Neutrophil (primary cell): ENCODE data around the gene SSX2IP.

Experiments
- H3K27ac ChIP-seq: fragments of 200-600 bp; sonication (generic); 2 replicates; pipeline ENCODE4 v1.5.1; 2016; ENCODE audit warnings: mild to moderate bottlenecking, moderate library complexity
- H3K27me3 ChIP-seq: fragments of 200-600 bp; sonication (generic); 2 replicates; pipeline ENCODE4 v1.6.0; 2016; ENCODE audit warnings: mild to moderate bottlenecking
- H3K36me3 ChIP-seq: fragments of 200-600 bp; sonication (generic); 2 replicates; pipeline ENCODE4 v1.5.1; 2017
- H3K4me1 ChIP-seq, 2 experiments: fragments of 200-600 bp in 1 of 2; sonication (generic) in 1 of 2; 1 replicate in 1 of 2; 2 replicates in 1 of 2; pipeline versions ENCODE4 v1.5.1 to v1.6.1; 2013 to 2016; ENCODE audit warnings: low read depth in 1 of 2, low read length in 1 of 2, mild to moderate bottlenecking in 1 of 2, moderate library complexity in 1 of 2; ENCODE audit not compliant: control insufficient read depth in 1 of 2, insufficient read depth in 1 of 2
- H3K4me3 ChIP-seq, 2 experiments: fragments of 200-600 bp in 1 of 2; sonication (generic) in 1 of 2; 1 replicate in 1 of 2; 2 replicates in 1 of 2; pipeline ENCODE4 v1.5.1; 2013 to 2016; ENCODE audit warnings: low read depth in 1 of 2, low read length in 1 of 2, mild to moderate bottlenecking in 1 of 2, moderate library complexity in 1 of 2
- H3K9me3 ChIP-seq: fragments of 200-600 bp; sonication (generic); 2 replicates; pipeline ENCODE4 v1.5.1; 2016
- TF ChIP-seq, protein P1 (sequence below): fragments of 200-600 bp; sonication (generic); IDR thresholded peaks from 2 replicates; pipeline ENCODE4 v1.5.1; 2016; ENCODE audit warnings: antibody characterized with exemption

SSX2IP gene, protein sequence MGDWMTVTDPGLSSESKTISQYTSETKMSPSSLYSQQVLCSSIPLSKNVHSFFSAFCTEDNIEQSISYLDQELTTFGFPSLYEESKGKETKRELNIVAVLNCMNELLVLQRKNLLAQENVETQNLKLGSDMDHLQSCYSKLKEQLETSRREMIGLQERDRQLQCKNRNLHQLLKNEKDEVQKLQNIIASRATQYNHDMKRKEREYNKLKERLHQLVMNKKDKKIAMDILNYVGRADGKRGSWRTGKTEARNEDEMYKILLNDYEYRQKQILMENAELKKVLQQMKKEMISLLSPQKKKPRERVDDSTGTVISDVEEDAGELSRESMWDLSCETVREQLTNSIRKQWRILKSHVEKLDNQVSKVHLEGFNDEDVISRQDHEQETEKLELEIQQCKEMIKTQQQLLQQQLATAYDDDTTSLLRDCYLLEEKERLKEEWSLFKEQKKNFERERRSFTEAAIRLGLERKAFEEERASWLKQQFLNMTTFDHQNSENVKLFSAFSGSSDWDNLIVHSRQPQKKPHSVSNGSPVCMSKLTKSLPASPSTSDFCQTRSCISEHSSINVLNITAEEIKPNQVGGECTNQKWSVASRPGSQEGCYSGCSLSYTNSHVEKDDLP

DNA sequence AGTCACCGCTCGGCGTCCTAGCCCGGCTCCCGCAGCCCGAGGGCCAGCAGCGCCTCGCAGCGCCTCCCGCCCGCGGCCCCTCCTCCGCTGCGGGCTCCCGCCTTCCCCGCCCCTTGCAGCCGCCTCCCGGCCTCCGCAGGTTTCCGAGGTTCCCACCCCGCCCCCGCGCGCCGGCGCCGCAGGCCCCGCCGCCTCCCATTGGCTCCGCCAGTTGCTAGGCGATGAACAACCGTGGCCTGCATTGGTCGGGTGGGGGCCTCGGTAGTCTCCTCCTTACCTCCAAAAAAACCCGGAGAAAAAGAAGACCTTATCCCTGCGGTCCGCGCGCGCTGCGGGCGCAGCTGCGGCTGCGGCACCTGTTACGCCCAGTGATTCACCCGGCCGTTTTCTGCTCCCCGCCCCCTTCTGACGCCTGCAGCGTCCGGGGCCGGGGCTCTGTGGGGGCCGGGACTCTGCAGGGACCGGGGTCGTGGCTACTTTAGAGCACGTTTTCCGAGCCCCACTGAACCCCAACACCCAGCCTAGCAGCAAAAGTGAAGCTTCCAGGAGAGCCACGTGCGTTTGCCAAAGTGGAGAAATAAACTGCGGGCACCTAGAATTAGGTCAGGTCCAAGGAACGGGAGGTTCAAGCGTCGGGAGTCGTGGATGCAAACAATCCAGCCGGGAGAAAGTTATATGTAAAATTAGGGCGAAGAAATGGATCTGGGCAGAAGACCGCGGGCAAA, at the start of gene SSX2IP:
Gene SSX2IP, minus strand, starts transcription at position 65 of the 725 bp plus-strand sequence. CDS start 19,242 bp downstream, outside the sequence.
- H3K27ac ChIP-seq, result peak within 1 kb of the TSS; percentile 69
- peaks cover 41 to 56% of the 10 kb centered on the region in 2 experiments for H3K4me1 ChIP-seq
- H3K27me3 ChIP-seq, result no peaks in the 10 kb centered on the region
- H3K4me3 ChIP-seq, result peak within 1 kb of the TSS; percentile 53 to 74
- no peaks in the 10 kb centered on the region for H3K9me3 ChIP-seq
- TF ChIP-seq, protein P1, sequence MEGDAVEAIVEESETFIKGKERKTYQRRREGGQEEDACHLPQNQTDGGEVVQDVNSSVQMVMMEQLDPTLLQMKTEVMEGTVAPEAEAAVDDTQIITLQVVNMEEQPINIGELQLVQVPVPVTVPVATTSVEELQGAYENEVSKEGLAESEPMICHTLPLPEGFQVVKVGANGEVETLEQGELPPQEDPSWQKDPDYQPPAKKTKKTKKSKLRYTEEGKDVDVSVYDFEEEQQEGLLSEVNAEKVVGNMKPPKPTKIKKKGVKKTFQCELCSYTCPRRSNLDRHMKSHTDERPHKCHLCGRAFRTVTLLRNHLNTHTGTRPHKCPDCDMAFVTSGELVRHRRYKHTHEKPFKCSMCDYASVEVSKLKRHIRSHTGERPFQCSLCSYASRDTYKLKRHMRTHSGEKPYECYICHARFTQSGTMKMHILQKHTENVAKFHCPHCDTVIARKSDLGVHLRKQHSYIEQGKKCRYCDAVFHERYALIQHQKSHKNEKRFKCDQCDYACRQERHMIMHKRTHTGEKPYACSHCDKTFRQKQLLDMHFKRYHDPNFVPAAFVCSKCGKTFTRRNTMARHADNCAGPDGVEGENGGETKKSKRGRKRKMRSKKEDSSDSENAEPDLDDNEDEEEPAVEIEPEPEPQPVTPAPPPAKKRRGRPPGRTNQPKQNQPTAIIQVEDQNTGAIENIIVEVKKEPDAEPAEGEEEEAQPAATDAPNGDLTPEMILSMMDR, result no peak
- H3K36me3 ChIP-seq, result no peaks in the 10 kb centered on the region

DNA sequence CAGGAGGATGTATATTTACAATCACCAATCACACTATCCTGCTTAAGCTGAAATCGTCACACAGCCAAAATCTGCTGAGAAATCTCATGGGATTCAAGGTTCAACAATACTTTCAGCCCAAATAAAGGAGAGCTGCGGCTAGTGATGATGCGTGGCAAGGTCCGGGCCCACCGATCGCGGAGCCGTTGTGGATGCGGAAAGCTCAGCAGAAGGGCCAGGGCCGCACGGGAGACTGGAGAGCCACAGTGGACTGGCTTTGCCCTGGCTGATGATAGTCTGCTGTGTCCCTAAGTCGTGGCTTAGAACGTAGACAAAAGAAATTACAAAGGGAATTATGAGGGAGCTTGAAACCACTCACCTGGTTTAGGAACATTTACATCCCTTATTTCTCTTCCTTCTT, 48.0 kb upstream of the SSX2IP start:
- H3K27ac ChIP-seq, result no peak overlapping the region
- TF ChIP-seq, protein P1, result no peak
- H3K36me3 ChIP-seq, result no peaks in the 10 kb centered on the region
- no peaks in the 10 kb centered on the region for H3K4me1 ChIP-seq
- no peak overlapping the region for H3K4me3 ChIP-seq
- H3K27me3 ChIP-seq, result no peaks in the 10 kb centered on the region
- no peaks in the 10 kb centered on the region for H3K9me3 ChIP-seq

DNA sequence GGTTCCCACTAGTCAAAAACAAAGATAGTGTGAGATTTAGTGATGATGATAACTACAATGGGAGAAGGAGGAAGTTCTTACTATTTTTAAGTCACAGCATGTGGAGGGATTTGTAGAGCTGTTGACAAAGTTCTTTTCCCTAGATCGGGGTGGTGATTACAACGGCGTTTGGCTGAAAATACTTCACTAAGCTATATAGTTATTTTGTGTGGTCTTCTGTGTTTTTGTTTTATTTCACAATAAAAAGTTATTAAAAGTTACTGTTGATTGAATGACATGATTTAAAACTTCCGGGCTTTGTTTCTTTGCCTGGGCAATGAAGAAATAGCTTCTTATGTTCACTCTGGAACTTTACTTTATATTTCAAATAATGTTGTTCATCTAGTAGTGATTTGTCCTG, 47.3 kb upstream of the SSX2IP start:
- H3K9me3 ChIP-seq, result no peaks in the 10 kb centered on the region
- no peak overlapping the region for H3K4me3 ChIP-seq
- no peak overlapping the region for H3K27ac ChIP-seq
- H3K27me3 ChIP-seq, result no peaks in the 10 kb centered on the region
- TF ChIP-seq, protein P1, result no peak
- H3K36me3 ChIP-seq, result no peaks in the 10 kb centered on the region
- H3K4me1 ChIP-seq, result no peaks in the 10 kb centered on the region

DNA sequence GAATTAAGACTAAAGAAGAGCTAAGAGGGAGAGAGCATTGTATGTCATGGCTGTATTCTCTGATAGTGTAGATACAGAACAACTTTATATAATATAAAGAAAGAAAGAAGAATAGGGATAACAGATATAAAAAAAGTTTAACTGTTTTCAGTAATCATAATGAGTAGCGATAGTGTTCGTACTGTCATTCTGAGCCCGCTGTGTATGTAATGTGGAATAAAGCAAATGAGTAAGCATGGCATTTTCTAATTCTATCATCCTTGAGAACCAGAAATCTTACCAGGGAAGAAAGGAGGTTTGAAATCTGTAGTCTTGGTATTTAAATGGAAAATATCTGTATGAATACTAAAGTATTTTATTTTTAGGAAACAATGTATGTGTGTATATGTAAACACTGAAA, 46.7 kb upstream of the SSX2IP start:
- TF ChIP-seq, protein P1, result no peak
- Histone ChIP-seq H3K4me3 (no peak overlapping the region), H3K27me3 (no peaks in the 10 kb centered on the region), H3K4me1 (no peaks in the 10 kb centered on the region), H3K27ac (no peak overlapping the region), H3K36me3 (no peaks in the 10 kb centered on the region), H3K9me3 (no peaks in the 10 kb centered on the region)

DNA sequence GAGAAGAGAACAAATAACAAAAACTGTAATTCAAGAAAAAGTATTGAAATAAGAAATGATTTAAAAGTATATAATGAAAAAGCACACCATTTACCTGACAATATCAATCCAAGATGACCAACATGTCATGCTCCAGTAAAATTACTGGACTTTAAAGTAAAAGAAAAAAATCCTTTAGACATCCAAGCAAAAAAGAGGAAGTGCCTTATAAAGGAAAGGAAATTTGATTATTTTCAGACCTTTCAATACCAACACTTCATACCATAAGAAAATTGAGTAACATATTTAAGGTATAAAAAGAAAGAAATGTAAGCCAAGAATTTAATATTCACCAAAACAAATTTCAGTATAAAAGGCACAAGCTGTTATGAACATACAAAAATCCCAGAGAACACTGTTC, 46.2 kb upstream of the SSX2IP start:
- Histone ChIP-seq H3K27me3 (no peaks in the 10 kb centered on the region), H3K36me3 (no peaks in the 10 kb centered on the region), H3K27ac (no peak overlapping the region), H3K4me1 (no peaks in the 10 kb centered on the region), H3K4me3 (no peak overlapping the region), H3K9me3 (no peaks in the 10 kb centered on the region)
- TF ChIP-seq, protein P1, result no peak
